GM12801 (cell line): ENCODE results near the gene UBE2E1.

Experiments used
- CTCF ChIP-seq: IDR thresholded peaks from one replicate; pipeline ENCODE4 v1.5.1; 2011; ENCODE audit warnings: control low read depth; ENCODE audit not compliant: insufficient read length; ENCODE audit errors: extremely low read depth

The UBE2E1 gene

GRCh38 chr3:23920151-23920655 is 114.4 kb downstream of the UBE2E1 start:
- no peak for TF ChIP-seq CTCF

- no peak for TF ChIP-seq CTCF
These were observed 115.3 kb downstream of the UBE2E1 start for GRCh38 chr3:23921052-23921511.

- no peak for TF ChIP-seq CTCF
These were observed 118.0 kb downstream of the UBE2E1 start for GRCh38 chr3:23923786-23924185.

- no peak for TF ChIP-seq CTCF
These were observed 120.5 kb downstream of the UBE2E1 start for GRCh38 chr3:23926246-23926645.

GRCh38 chr3:23926736-23927135 is 121.0 kb downstream of the UBE2E1 start:
- no peak for TF ChIP-seq CTCF

GRCh38 chr3:23928524-23928923 is 122.8 kb downstream of the UBE2E1 start:
- no peak for TF ChIP-seq CTCF

GRCh38 chr3:23931597-23931996 is 125.8 kb downstream of the UBE2E1 start:
- no peak for TF ChIP-seq CTCF
